ENCODE results near the gene ELMO3. TPM values are rescaled to one million over a fixed set of nuclear protein-coding genes. Genes with fewer than 3 reads are reported as not detected.

The ELMO3 gene
- total RNA-seq, 2 experiments from 2014 or later = 7.6 to 7.8 TPM

GRCh38 chr16:67191411-67191994 is 7.4 kb upstream of the ELMO3 start:
- no TSS peak for BruUV-seq (replicated peaks)
- CTCF ChIA-PET (ENCODE audit: unreplicated experiment) = no interaction called here

GRCh38 chr16:67191995-67192681 is 6.8 kb upstream of the ELMO3 start, which contains the start of gene E2F4:
Gene E2F4, plus strand, starts transcription at chr16:67192155. Its CDS starts 73 bp downstream, at chr16:67192228.
- CTCF ChIA-PET (ENCODE audit: unreplicated experiment) = interaction anchor here (0.6 to 1.0 kb wide), 3 partner anchors 35 to 261 kb away, joined by 3 read pairs; partner anchors contain the start of gene TMEM208
- Histone ChIP-seq H3K79me2 (ENCODE audit: insufficient read depth, low read depth, low read length) (peaks cover 22% of the 10 kb centered on the region), H4K20me1 (ENCODE audit: insufficient read depth, low read length) (peaks cover 9% of the 10 kb centered on the region; the same call in 1 of the 2 replicates), H3K9me3 (ENCODE audit: low read length) (no peaks in the 10 kb centered on the region), H3K36me3 (ENCODE audit: insufficient read depth, low read length) (peaks cover 50% of the 10 kb centered on the region), H3K4me3 (ENCODE audit: low read depth, low read length, poor library complexity, severe bottlenecking) (peak within 1 kb of the TSS; percentile 98), H3K9me2 (ENCODE audit: insufficient read depth, low read length) (no peaks in the 10 kb centered on the region), H3K4me2 (ENCODE audit: low read length) (peak within 1 kb of the TSS; percentile 86), H3K27ac (ENCODE audit: low read depth, low read length, poor library complexity, severe bottlenecking) (peak within 1 kb of the TSS; percentile 45), H3K4me1 (ENCODE audit: insufficient read depth, low read length, poor library complexity, severe bottlenecking) (peaks cover 19% of the 10 kb centered on the region), H2AFZ (ENCODE audit: low read length) (peak within 1 kb of the TSS; percentile 57; the same call in 1 of the 2 replicates)
- peak; percentile 96 for DNase-seq (ENCODE audit: low spot score)
- POLR2A ChIA-PET = interaction anchor here (0.5 to 1.5 kb wide), 4 partner anchors 35 to 73 kb away, joined by 3 to 7 read pairs (median 3); partner anchors contain the start of gene TMEM208
- TSS peak; percentile 82 for BruUV-seq (replicated peaks)
- intact Hi-C loops (cut with micrococcal nuclease; ENCODE audit: unreplicated experiment) = loop anchor here (2.0 kb wide), 2 partner anchors 35 to 55 kb away; partner anchors contain the start of genes FHOD1 and TMEM208
- no peak for TF ChIP-seq EZH2phosphoT487 (IDR thresholded peaks at IDR 0.05; ENCODE audit: borderline replicate concordance, low read depth, low read length)
- no peak for TF ChIP-seq CTCF (conservative IDR thresholded peaks at IDR 0.05; ENCODE audit: low read length)

More at GRCh38 chr16:67191411-67191994, 7.4 kb upstream of the ELMO3 start:
- TF ChIP-seq CTCF (conservative IDR thresholded peaks at IDR 0.05; ENCODE audit: low read length) = no peak
- H3K9me2 ChIP-seq (ENCODE audit: insufficient read depth, low read length) = no peaks in the 10 kb centered on the region
- intact Hi-C loops (cut with micrococcal nuclease; ENCODE audit: unreplicated experiment) = no loop called here
- no peaks in the 10 kb centered on the region for H3K9me3 ChIP-seq (ENCODE audit: low read length)
- H3K27ac ChIP-seq (ENCODE audit: low read depth, low read length, poor library complexity, severe bottlenecking) = no peak overlapping the region
- POLR2A ChIA-PET = interaction anchor here (1.5 kb wide), 1 partner anchor 53 kb away, joined by 3 read pairs; no protein-coding TSS in a partner anchor
- H3K4me3 ChIP-seq (ENCODE audit: low read depth, low read length, poor library complexity, severe bottlenecking) = peak overlapping the region; percentile 98
- peaks cover 19% of the 10 kb centered on the region for H3K4me1 ChIP-seq (ENCODE audit: insufficient read depth, low read length, poor library complexity, severe bottlenecking)
- H2AFZ ChIP-seq (ENCODE audit: low read length) = peak overlapping the region; percentile 57; the same call in 1 of the 2 replicates
- H3K36me3 ChIP-seq (ENCODE audit: insufficient read depth, low read length) = peaks cover 43% of the 10 kb centered on the region
- peaks cover 9% of the 10 kb centered on the region; the same call in 1 of the 2 replicates for H4K20me1 ChIP-seq (ENCODE audit: insufficient read depth, low read length)
- H3K4me2 ChIP-seq (ENCODE audit: low read length) = peak overlapping the region; percentile 55
- H3K79me2 ChIP-seq (ENCODE audit: insufficient read depth, low read depth, low read length) = peaks cover 22% of the 10 kb centered on the region
- DNase-seq (ENCODE audit: low spot score) = no peak
